Suprapubic skin (tissue), 4 donors: ENCODE measurements around the gene COL1A1. TPM values are rescaled to one million over a fixed set of nuclear protein-coding genes. Genes with fewer than 3 reads are reported as not detected.

Experiments used
- DNase-seq, 2 donors: peaks; one replicate each; pipeline ENCODE4 v3.0.0-alpha.2; 2019; ENCODE audit warnings: low spot score in 2 of 2
- H3K27ac ChIP-seq: fragments of 200-600 bp; sonication (generic); one replicate; pipeline ENCODE4 v1.5.1; 2019
- H3K27me3 ChIP-seq: fragments of 200-600 bp; sonication (generic); one replicate; pipeline ENCODE4 v1.5.1; 2019
- H3K36me3 ChIP-seq: fragments of 200-600 bp; sonication (generic); one replicate; pipeline ENCODE4 v1.5.1; 2019
- H3K4me1 ChIP-seq: fragments of 200-600 bp; sonication (generic); one replicate; pipeline ENCODE4 v1.5.1; 2019
- H3K4me3 ChIP-seq: fragments of 200-600 bp; sonication (generic); one replicate; pipeline ENCODE4 v1.5.1; 2019; ENCODE audit warnings: mild to moderate bottlenecking
- H3K9me3 ChIP-seq: fragments of 200-600 bp; sonication (generic); one replicate; pipeline ENCODE4 v1.5.1; 2019
- EP300 ChIP-seq: sonication (generic); formaldehyde crosslinking; IDR thresholded peaks from one replicate; pipeline ENCODE4 v1.6.1; 2017; ENCODE audit warnings: antibody characterized with exemption
- POLR2A ChIP-seq, 2 donors: fragments of 450-650 bp; IDR thresholded peaks; one replicate each; pipeline ENCODE4 v1.6.1; 2017; ENCODE audit warnings: antibody characterized with exemption in 2 of 2, mild to moderate bottlenecking in 2 of 2, moderate library complexity in 2 of 2
- POLR2AphosphoS5 ChIP-seq, 3 donors: sonication (generic); formaldehyde crosslinking; IDR thresholded peaks; one replicate each; pipeline ENCODE4 v1.6.1; 2017; ENCODE audit warnings: antibody characterized with exemption in 3 of 3
- WGBS: methylation state at CpG from one replicate; pipeline ENCODE4 v1.1.5; 2018; 5-methylcytosine and 5-hydroxymethylcytosine counted together
- total RNA-seq, 4 donors: library from RNA; depleted of rRNA; stranded (reverse); fragments of >200 nt; gene quantifications; one replicate each; pipeline ENCODE4 v1.1.0, GENCODE V29; 2016
- TF ChIP-seq, protein P1 (sequence below), 2 donors: fragments of 200-600 bp in 1 of 2; fragments of 450-650 bp in 1 of 2; sonication (generic) in 1 of 2; IDR thresholded peaks; one replicate each; pipeline ENCODE4 v1.5.1; 2016 to 2019; ENCODE audit warnings: antibody characterized with exemption in 2 of 2, mild to moderate bottlenecking in 1 of 2, moderate library complexity in 1 of 2

COL1A1 gene
- total RNA-seq, 4 donors from 2014 or later, result 19.2 to 56.8 (median 33.1) TPM

DNA sequence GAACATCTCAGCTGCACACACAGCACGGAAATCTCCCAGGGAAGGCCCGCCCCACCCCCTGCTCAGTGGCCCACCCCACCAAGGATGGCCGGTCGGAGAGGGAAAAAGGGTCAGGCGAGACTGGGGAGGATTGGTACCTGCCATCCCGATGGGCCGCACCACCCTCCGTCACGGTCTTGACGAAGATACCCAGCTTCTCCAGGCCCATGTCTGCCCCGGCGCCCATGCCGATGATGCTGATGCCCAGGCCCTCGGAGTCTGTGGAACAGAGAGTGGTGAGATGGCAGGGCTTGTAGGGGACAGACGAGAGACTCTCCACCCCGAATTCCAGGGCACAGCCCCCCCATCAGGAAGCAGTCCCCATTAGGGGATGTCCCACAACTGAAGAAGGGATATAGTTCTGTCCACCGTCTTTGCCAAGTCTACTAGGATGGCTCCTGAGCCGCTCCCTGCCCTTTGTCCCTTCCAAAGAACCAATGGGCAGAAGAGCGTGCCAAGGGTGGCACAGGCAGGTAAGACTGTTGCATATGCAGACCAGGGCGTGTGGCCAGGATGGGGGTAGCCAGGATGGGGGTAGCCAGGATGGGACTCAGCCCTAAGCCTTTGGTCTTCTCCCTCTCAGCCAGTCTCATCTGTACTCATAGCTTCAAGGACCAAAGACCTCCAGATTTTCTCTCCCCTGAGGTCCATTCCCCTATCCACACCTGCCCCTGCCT lies 57.8 kb downstream of the COL1A1 start:
- TF ChIP-seq, protein P1, sequence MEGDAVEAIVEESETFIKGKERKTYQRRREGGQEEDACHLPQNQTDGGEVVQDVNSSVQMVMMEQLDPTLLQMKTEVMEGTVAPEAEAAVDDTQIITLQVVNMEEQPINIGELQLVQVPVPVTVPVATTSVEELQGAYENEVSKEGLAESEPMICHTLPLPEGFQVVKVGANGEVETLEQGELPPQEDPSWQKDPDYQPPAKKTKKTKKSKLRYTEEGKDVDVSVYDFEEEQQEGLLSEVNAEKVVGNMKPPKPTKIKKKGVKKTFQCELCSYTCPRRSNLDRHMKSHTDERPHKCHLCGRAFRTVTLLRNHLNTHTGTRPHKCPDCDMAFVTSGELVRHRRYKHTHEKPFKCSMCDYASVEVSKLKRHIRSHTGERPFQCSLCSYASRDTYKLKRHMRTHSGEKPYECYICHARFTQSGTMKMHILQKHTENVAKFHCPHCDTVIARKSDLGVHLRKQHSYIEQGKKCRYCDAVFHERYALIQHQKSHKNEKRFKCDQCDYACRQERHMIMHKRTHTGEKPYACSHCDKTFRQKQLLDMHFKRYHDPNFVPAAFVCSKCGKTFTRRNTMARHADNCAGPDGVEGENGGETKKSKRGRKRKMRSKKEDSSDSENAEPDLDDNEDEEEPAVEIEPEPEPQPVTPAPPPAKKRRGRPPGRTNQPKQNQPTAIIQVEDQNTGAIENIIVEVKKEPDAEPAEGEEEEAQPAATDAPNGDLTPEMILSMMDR (IDR thresholded peaks at IDR 0.05), result no peak
- TF ChIP-seq POLR2AphosphoS5 (IDR thresholded peaks at IDR 0.05) (no peak), POLR2A (IDR thresholded peaks at IDR 0.05) (no peak), EP300 (no peak)
- DNase-seq, result peak in 1 of 2 donors; percentile 60
- Histone ChIP-seq H3K4me1 (peaks cover 52% of the 10 kb centered on the region), H3K27ac (no peak overlapping the region), H3K4me3 (no peak overlapping the region), H3K27me3 (no peaks in the 10 kb centered on the region), H3K9me3 (no peaks in the 10 kb centered on the region), H3K36me3 (peaks cover 67% of the 10 kb centered on the region)
- 95% methylated on average over 13 of the region's 20 CpGs for WGBS

- Histone ChIP-seq H3K4me3 (no peak overlapping the region), H3K27ac (no peak overlapping the region), H3K27me3 (no peaks in the 10 kb centered on the region), H3K36me3 (peaks cover 85% of the 10 kb centered on the region), H3K9me3 (no peaks in the 10 kb centered on the region), H3K4me1 (peaks cover 33% of the 10 kb centered on the region)
- no peak for TF ChIP-seq EP300
- TF ChIP-seq, protein P1 (IDR thresholded peaks at IDR 0.05), result no peak
- TF ChIP-seq POLR2A (IDR thresholded peaks at IDR 0.05), result no peak
- no peak for TF ChIP-seq POLR2AphosphoS5 (IDR thresholded peaks at IDR 0.05)
- DNase-seq, result no peak
- WGBS, result 62% methylated on average over 8 of the region's 8 CpGs
Observed at GRCh38 chr17:50141745-50142110, 59.7 kb downstream of the COL1A1 start.

GRCh38 chr17:50141026-50141744 lies 60.2 kb downstream of the COL1A1 start:
- H3K36me3 ChIP-seq, result peaks cover 91% of the 10 kb centered on the region
- 83% methylated on average over 14 of the region's 16 CpGs for WGBS

GRCh38 chr17:50139950-50140885 lies 61.2 kb downstream of the COL1A1 start:
- peaks cover 100% of the 10 kb centered on the region for H3K36me3 ChIP-seq
- DNase-seq, result no peak
- no peaks in the 10 kb centered on the region for H3K27me3 ChIP-seq
- no peak overlapping the region for H3K27ac ChIP-seq
- no peak overlapping the region for H3K4me3 ChIP-seq
- peaks cover 18% of the 10 kb centered on the region for H3K4me1 ChIP-seq
- WGBS, result 46% methylated on average over 17 of the region's 19 CpGs
- TF ChIP-seq POLR2AphosphoS5 (IDR thresholded peaks at IDR 0.05) (peak in 1 of 3 donors; percentile 8), EP300 (no peak)
- TF ChIP-seq, protein P1 (IDR thresholded peaks at IDR 0.05), result peak; percentile 93 to 98
- H3K9me3 ChIP-seq, result no peaks in the 10 kb centered on the region

More at GRCh38 chr17:50141026-50141744, 60.2 kb downstream of the COL1A1 start:
- Histone ChIP-seq H3K27ac (no peak overlapping the region), H3K4me1 (peaks cover 28% of the 10 kb centered on the region), H3K27me3 (no peaks in the 10 kb centered on the region), H3K4me3 (no peak overlapping the region), H3K9me3 (no peaks in the 10 kb centered on the region)
- DNase-seq, result no peak
- TF ChIP-seq EP300, result no peak
- TF ChIP-seq, protein P1 (IDR thresholded peaks at IDR 0.05), result no peak
- no peak for TF ChIP-seq POLR2A (IDR thresholded peaks at IDR 0.05)
- TF ChIP-seq POLR2AphosphoS5 (IDR thresholded peaks at IDR 0.05), result no peak
